ENCODE results near the gene LRFN3.
"Not testable (repeated sequence)": the region's sequence is repeated elsewhere in the genome, so short reads cannot be mapped to it uniquely, and the experiment has no call there.

The LRFN3 gene

DNA sequence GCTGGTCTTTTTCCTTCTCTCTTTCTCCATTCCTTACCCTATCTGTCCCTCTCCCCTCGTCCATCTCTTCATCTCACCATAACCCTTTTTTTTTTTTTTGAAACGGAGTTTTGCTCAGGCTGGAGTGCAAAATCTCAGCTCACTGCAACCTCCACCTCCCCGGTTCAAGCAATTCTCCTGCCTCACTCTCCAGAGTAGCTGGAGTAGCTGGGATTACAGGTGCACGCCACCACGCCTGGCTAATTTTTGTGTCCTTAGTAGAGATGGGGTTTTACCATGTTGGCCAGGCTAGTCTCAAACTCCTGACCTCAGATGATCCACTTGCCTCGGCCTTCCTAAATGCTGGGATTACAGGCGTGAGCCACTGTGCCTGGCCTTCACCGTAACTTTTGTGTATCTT is 21.2 kb downstream of the LRFN3 start:
- H3K36me3 ChIP-seq (ENCODE audit: control insufficient read depth in 4 of 4, insufficient read depth in 4 of 4, low read length in 3 of 4); POLR2A ChIA-PET; DNase-seq; H3K4me3 ChIP-seq (ENCODE audit: control insufficient read depth in 1 of 7, extremely low read depth in 1 of 7, insufficient read depth in 4 of 7, low read depth in 2 of 7, low read length in 6 of 7); H3K27ac ChIP-seq (ENCODE audit: insufficient read depth in 1 of 2, low read depth in 1 of 2, low read length in 2 of 2, poor library complexity in 1 of 2, severe bottlenecking in 2 of 2); H3K9me3 ChIP-seq (ENCODE audit: control extremely low read depth in 1 of 5, control insufficient read depth in 4 of 5, insufficient read depth in 2 of 5, low read depth in 1 of 5, low read length in 4 of 5): not testable (repeated sequence)
- WGBS (ENCODE audit: insufficient coverage): 100% methylated on average over 6 of the region's 8 CpGs
- Histone ChIP-seq H3K27me3 (replicated peaks in 2 of 5; ENCODE audit: control insufficient read depth in 4 of 5, insufficient read depth in 5 of 5, low read length in 4 of 5) (peaks cover 0 to 47% (median 15%) of the 10 kb centered on the region in 5 experiments), H3K4me1 (ENCODE audit: control extremely low read depth in 1 of 4, control insufficient read depth in 4 of 4, insufficient read depth in 4 of 4, low read length in 3 of 4) (peaks cover 10 to 27% (median 22%) of the 10 kb centered on the region in 4 experiments)
- CTCF ChIA-PET: interaction anchor here (1.2 to 2.7 kb wide), 3 partner anchors 10 to 104 kb away, joined by 3 to 11 read pairs (median 4); partner anchors contain the start of gene SDHAF1

DNA sequence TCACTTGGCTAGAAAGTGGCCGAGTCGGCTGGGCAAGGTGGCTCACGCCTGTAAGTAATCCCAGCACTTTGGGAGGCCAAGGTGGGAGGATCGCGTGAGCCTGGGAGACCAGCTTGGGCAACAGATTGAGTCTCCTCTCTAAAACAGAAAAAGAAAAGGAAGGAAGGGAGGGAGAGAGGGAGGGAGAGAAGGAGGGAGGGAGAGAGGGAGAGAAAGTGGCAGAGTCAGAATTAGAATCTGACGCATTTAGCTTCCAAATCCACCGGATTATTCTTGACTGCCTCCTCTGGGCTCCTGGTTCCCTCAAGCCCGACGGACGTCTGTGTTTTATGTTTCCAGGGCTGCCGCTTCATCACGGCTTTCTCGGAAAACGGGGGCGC is 22.5 kb downstream of the LRFN3 start:
- WGBS (ENCODE audit: insufficient coverage): 54% methylated on average over 11 of the region's 15 CpGs
- Histone ChIP-seq H3K27me3 (replicated peaks in 2 of 5; ENCODE audit: control insufficient read depth in 4 of 5, insufficient read depth in 5 of 5, low read length in 4 of 5) (peaks cover 0 to 51% (median 15%) of the 10 kb centered on the region in 5 experiments), H3K4me3 (ENCODE audit: control insufficient read depth in 1 of 7, extremely low read depth in 1 of 7, insufficient read depth in 4 of 7, low read depth in 2 of 7, low read length in 6 of 7) (peak overlapping the region in 1 of 7 experiments; percentile 13), H3K27ac (ENCODE audit: insufficient read depth in 1 of 2, low read depth in 1 of 2, low read length in 2 of 2, poor library complexity in 1 of 2, severe bottlenecking in 2 of 2) (no peak overlapping the region), H3K36me3 (ENCODE audit: control insufficient read depth in 4 of 4, insufficient read depth in 4 of 4, low read length in 3 of 4) (no peaks in the 10 kb centered on the region), H3K4me1 (ENCODE audit: control extremely low read depth in 1 of 4, control insufficient read depth in 4 of 4, insufficient read depth in 4 of 4, low read length in 3 of 4) (peaks cover 4 to 15% (median 13%) of the 10 kb centered on the region in 4 experiments), H3K9me3 (ENCODE audit: control extremely low read depth in 1 of 5, control insufficient read depth in 4 of 5, insufficient read depth in 2 of 5, low read depth in 1 of 5, low read length in 4 of 5) (peaks cover 0 to 2% (median 0%) of the 10 kb centered on the region in 5 experiments)
- CTCF ChIA-PET: interaction anchor here (1.1 to 2.7 kb wide), 5 partner anchors 9 to 103 kb away, joined by 3 to 11 read pairs (median 4); partner anchors contain the start of gene SDHAF1
- POLR2A ChIA-PET: no interaction called here
- DNase-seq: no peak

- Histone ChIP-seq H3K27me3 (replicated peaks in 2 of 5; ENCODE audit: control insufficient read depth in 4 of 5, insufficient read depth in 5 of 5, low read length in 4 of 5) (peaks cover 0 to 51% (median 15%) of the 10 kb centered on the region in 5 experiments), H3K9me3 (ENCODE audit: control extremely low read depth in 1 of 5, control insufficient read depth in 4 of 5, insufficient read depth in 2 of 5, low read depth in 1 of 5, low read length in 4 of 5) (peaks cover 0 to 2% (median 0%) of the 10 kb centered on the region in 5 experiments), H3K4me1 (ENCODE audit: control extremely low read depth in 1 of 4, control insufficient read depth in 4 of 4, insufficient read depth in 4 of 4, low read length in 3 of 4) (peaks cover 0 to 10% (median 8%) of the 10 kb centered on the region in 4 experiments), H3K36me3 (ENCODE audit: control insufficient read depth in 4 of 4, insufficient read depth in 4 of 4, low read length in 3 of 4) (no peaks in the 10 kb centered on the region), H3K27ac (ENCODE audit: insufficient read depth in 1 of 2, low read depth in 1 of 2, low read length in 2 of 2, poor library complexity in 1 of 2, severe bottlenecking in 2 of 2) (no peak overlapping the region), H3K4me3 (ENCODE audit: control insufficient read depth in 1 of 7, extremely low read depth in 1 of 7, insufficient read depth in 4 of 7, low read depth in 2 of 7, low read length in 6 of 7) (peak overlapping the region in 4 of 7 experiments; percentile 13 to 48 (median 30))
- POLR2A ChIA-PET: no interaction called here
- 11% methylated on average over 91 of the region's 97 CpGs for WGBS (ENCODE audit: insufficient coverage)
- DNase-seq: peak; percentile 54 to 70 (median 67)
- CTCF ChIA-PET: interaction anchor here (1.4 to 2.7 kb wide), 3 partner anchors 9 to 36 kb away, joined by 4 to 11 read pairs (median 4); partner anchors contain the start of gene SDHAF1
These were observed 23.1 kb downstream of the LRFN3 start for GRCh38 chr19:35959040-35959967.

DNA sequence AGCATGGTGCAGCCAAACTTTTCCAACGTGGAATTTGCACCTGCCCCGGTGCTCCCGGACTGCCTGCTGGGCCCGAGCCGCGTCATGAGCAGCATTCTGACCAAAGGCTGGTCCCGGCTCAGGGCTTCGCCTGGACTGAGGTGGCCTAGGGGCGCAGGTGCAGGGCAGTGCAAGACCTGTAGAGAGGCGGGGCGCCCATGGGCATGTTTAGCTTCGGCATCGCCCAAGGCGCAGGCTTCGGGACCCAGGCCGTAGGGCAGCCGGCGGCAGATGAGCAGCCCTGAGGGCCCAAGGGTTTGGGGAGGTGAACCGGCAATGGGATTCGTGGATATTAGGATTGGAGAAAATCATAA is 23.8 kb downstream of the LRFN3 start:
- peaks cover 0 to 10% (median 8%) of the 10 kb centered on the region in 4 experiments for H3K4me1 ChIP-seq (ENCODE audit: control extremely low read depth in 1 of 4, control insufficient read depth in 4 of 4, insufficient read depth in 4 of 4, low read length in 3 of 4)
- no peaks in the 10 kb centered on the region for H3K36me3 ChIP-seq (ENCODE audit: control insufficient read depth in 4 of 4, insufficient read depth in 4 of 4, low read length in 3 of 4)
- ChIA-PET CTCF (interaction anchor here (1.0 kb wide), 1 partner anchor 22 kb away, joined by 3 read pairs; no protein-coding TSS in a partner anchor), POLR2A (no interaction called here)
- peaks cover 0 to 51% (median 15%) of the 10 kb centered on the region in 5 experiments for H3K27me3 ChIP-seq (replicated peaks in 2 of 5; ENCODE audit: control insufficient read depth in 4 of 5, insufficient read depth in 5 of 5, low read length in 4 of 5)
- no peak overlapping the region for H3K4me3 ChIP-seq (ENCODE audit: control insufficient read depth in 1 of 7, extremely low read depth in 1 of 7, insufficient read depth in 4 of 7, low read depth in 2 of 7, low read length in 6 of 7)
- H3K9me3 ChIP-seq (ENCODE audit: control extremely low read depth in 1 of 5, control insufficient read depth in 4 of 5, insufficient read depth in 2 of 5, low read depth in 1 of 5, low read length in 4 of 5): peaks cover 0 to 2% (median 0%) of the 10 kb centered on the region in 5 experiments
- no peak overlapping the region for H3K27ac ChIP-seq (ENCODE audit: insufficient read depth in 1 of 2, low read depth in 1 of 2, low read length in 2 of 2, poor library complexity in 1 of 2, severe bottlenecking in 2 of 2)
- WGBS (ENCODE audit: insufficient coverage): 37% methylated on average over 17 of the region's 20 CpGs
- DNase-seq: no peak

GRCh38 chr19:35960432-35960972 is 24.3 kb downstream of the LRFN3 start:
- Histone ChIP-seq H3K9me3 (ENCODE audit: control extremely low read depth in 1 of 5, control insufficient read depth in 4 of 5, insufficient read depth in 2 of 5, low read depth in 1 of 5, low read length in 4 of 5) (peaks cover 0 to 2% (median 0%) of the 10 kb centered on the region in 5 experiments), H3K27me3 (replicated peaks in 2 of 5; ENCODE audit: control insufficient read depth in 4 of 5, insufficient read depth in 5 of 5, low read length in 4 of 5) (peaks cover 0 to 51% (median 15%) of the 10 kb centered on the region in 5 experiments), H3K4me1 (ENCODE audit: control extremely low read depth in 1 of 4, control insufficient read depth in 4 of 4, insufficient read depth in 4 of 4, low read length in 3 of 4) (peaks cover 0 to 10% (median 8%) of the 10 kb centered on the region in 4 experiments), H3K27ac (ENCODE audit: insufficient read depth in 1 of 2, low read depth in 1 of 2, low read length in 2 of 2, poor library complexity in 1 of 2, severe bottlenecking in 2 of 2) (no peak overlapping the region), H3K4me3 (ENCODE audit: control insufficient read depth in 1 of 7, extremely low read depth in 1 of 7, insufficient read depth in 4 of 7, low read depth in 2 of 7, low read length in 6 of 7) (no peak overlapping the region), H3K36me3 (ENCODE audit: control insufficient read depth in 4 of 4, insufficient read depth in 4 of 4, low read length in 3 of 4) (no peaks in the 10 kb centered on the region)
- ChIA-PET CTCF (interaction anchor here (1.0 kb wide), 1 partner anchor 22 kb away, joined by 3 read pairs; no protein-coding TSS in a partner anchor), POLR2A (no interaction called here)
- no peak for DNase-seq
- WGBS (ENCODE audit: insufficient coverage): 95% methylated on average over 2 of the region's 7 CpGs

- peak; percentile 40 to 75 (median 69) for DNase-seq
- Histone ChIP-seq H3K27ac (ENCODE audit: insufficient read depth in 1 of 2, low read depth in 1 of 2, low read length in 2 of 2, poor library complexity in 1 of 2, severe bottlenecking in 2 of 2) (no peak overlapping the region), H3K4me3 (ENCODE audit: control insufficient read depth in 1 of 7, extremely low read depth in 1 of 7, insufficient read depth in 4 of 7, low read depth in 2 of 7, low read length in 6 of 7) (no peak overlapping the region), H3K27me3 (replicated peaks in 2 of 5; ENCODE audit: control insufficient read depth in 4 of 5, insufficient read depth in 5 of 5, low read length in 4 of 5) (peaks cover 0 to 41% (median 11%) of the 10 kb centered on the region in 5 experiments), H3K4me1 (ENCODE audit: control extremely low read depth in 1 of 4, control insufficient read depth in 4 of 4, insufficient read depth in 4 of 4, low read length in 3 of 4) (peaks cover 0 to 10% (median 8%) of the 10 kb centered on the region in 4 experiments), H3K9me3 (ENCODE audit: control extremely low read depth in 1 of 5, control insufficient read depth in 4 of 5, insufficient read depth in 2 of 5, low read depth in 1 of 5, low read length in 4 of 5) (peaks cover 0 to 2% (median 0%) of the 10 kb centered on the region in 5 experiments), H3K36me3 (ENCODE audit: control insufficient read depth in 4 of 4, insufficient read depth in 4 of 4, low read length in 3 of 4) (no peaks in the 10 kb centered on the region)
- POLR2A ChIA-PET: no interaction called here
- 2% methylated on average over 5 of the region's 9 CpGs for WGBS (ENCODE audit: insufficient coverage)
- CTCF ChIA-PET: interaction anchor here (1.1 kb wide), 1 partner anchor 16 kb away, joined by 4 read pairs; no protein-coding TSS in a partner anchor
These were observed 27.3 kb downstream of the LRFN3 start for GRCh38 chr19:35963514-35963913.

All from common myeloid progenitor, CD34-positive (primary cell).